DND-41 (cell line): ENCODE data around the gene PTPRN2.

Source experiments
- CTCF ChIP-seq: IDR thresholded peaks from 2 replicates; pipeline ENCODE4 v1.5.1; 2012; ENCODE audit warnings: borderline replicate concordance, low read length, moderate library complexity, mild to moderate bottlenecking; ENCODE audit not compliant: poor library complexity, severe bottlenecking; ENCODE audit errors: extremely low read depth
- EZH2 ChIP-seq: IDR thresholded peaks from 3 replicates; pipeline ENCODE4 v1.6.1; 2012; ENCODE audit warnings: borderline replicate concordance, low read depth, mild to moderate bottlenecking, moderate library complexity, low read length, inconsistent platforms; ENCODE audit not compliant: severe bottlenecking

GRCh38 chr7:158372400-158373342 is 215.0 kb downstream of the PTPRN2 start:
- no peak for TF ChIP-seq CTCF
- TF ChIP-seq EZH2, result no peak
